Neuronal stem cell (in vitro differentiated cells): Measurements from ENCODE around the gene PCDHA8.
"Not testable (repeated sequence)": the region's sequence is repeated elsewhere in the genome, so short reads cannot be mapped to it uniquely, and the experiment has no call there.

ENCODE experiments used
- DNase-seq: peaks from one replicate; pipeline ENCODE4 v3.0.0-alpha.2; 2013; ENCODE audit warnings: low spot score
- H2AFZ ChIP-seq: one replicate; pipeline ENCODE4 v1.6.1; 2013; ENCODE audit warnings: mild to moderate bottlenecking, low read length, inconsistent platforms
- H2AK5ac ChIP-seq: 2 replicates; pipeline ENCODE4 v1.6.1; 2013; ENCODE audit warnings: low read depth, mild to moderate bottlenecking, inconsistent platforms, low read length, moderate library complexity, mixed read lengths
- H2BK120ac ChIP-seq: 2 replicates; pipeline ENCODE4 v1.6.1; 2013; ENCODE audit warnings: low read depth, mild to moderate bottlenecking, inconsistent platforms, low read length, moderate library complexity, mixed read lengths
- H2BK12ac ChIP-seq: one replicate; pipeline ENCODE4 v1.6.1; 2013; ENCODE audit warnings: low read length, inconsistent platforms
- H2BK15ac ChIP-seq: 2 replicates; pipeline ENCODE4 v1.6.1; 2013; ENCODE audit warnings: mild to moderate bottlenecking, low read length, inconsistent platforms, mixed read lengths
- H2BK5ac ChIP-seq: one replicate; pipeline ENCODE4 v1.6.1; 2013; ENCODE audit warnings: inconsistent platforms, mild to moderate bottlenecking, low read length, moderate library complexity
- H3K14ac ChIP-seq: one replicate; pipeline ENCODE4 v1.6.1; 2013; ENCODE audit warnings: low read length, inconsistent platforms
- H3K18ac ChIP-seq: 2 replicates; pipeline ENCODE4 v1.6.1; 2013; ENCODE audit warnings: low read length, inconsistent platforms
- H3K23ac ChIP-seq: 2 replicates; pipeline ENCODE4 v1.6.1; 2013; ENCODE audit warnings: low read depth, mild to moderate bottlenecking, mixed read lengths, low read length, inconsistent platforms; ENCODE audit not compliant: poor library complexity
- H3K27ac ChIP-seq: replicated peaks from 3 replicates; pipeline ENCODE4 v1.5.1; 2013; ENCODE audit warnings: low read length, inconsistent platforms
- H3K27me3 ChIP-seq, 3 experiments: 2 replicates each; pipeline ENCODE4 v1.6.1; 2013; ENCODE audit warnings: low read length in 3 of 3, mild to moderate bottlenecking in 2 of 3, inconsistent platforms in 1 of 3, low read depth in 1 of 3, mixed read lengths in 1 of 3, moderate library complexity in 1 of 3; ENCODE audit not compliant: control insufficient read depth in 3 of 3, insufficient read depth in 3 of 3
- H3K36me3 ChIP-seq, 2 donors: replicated peaks in 1 of 2; 2 replicates each; pipeline ENCODE4 v1.6.1; 2013; ENCODE audit warnings: low read length in 2 of 2; ENCODE audit not compliant: control insufficient read depth in 2 of 2, insufficient read depth in 2 of 2
- H3K4ac ChIP-seq: 2 replicates; pipeline ENCODE4 v1.6.1; 2013; ENCODE audit warnings: inconsistent platforms, mild to moderate bottlenecking, low read length, moderate library complexity
- H3K4me1 ChIP-seq, 2 donors: 1 replicate in 1 of 2; 2 replicates in 1 of 2; pipeline ENCODE4 v1.6.1; 2013; ENCODE audit warnings: low read length in 2 of 2, low read depth in 1 of 2; ENCODE audit not compliant: control insufficient read depth in 2 of 2, insufficient read depth in 1 of 2
- H3K4me2 ChIP-seq: one replicate; pipeline ENCODE4 v1.6.1; 2013; ENCODE audit warnings: mild to moderate bottlenecking, low read length, inconsistent platforms; ENCODE audit not compliant: insufficient read depth, poor library complexity, severe bottlenecking
- H3K4me3 ChIP-seq, 2 donors: 2 replicates each; pipeline ENCODE4 v1.5.1; 2013; ENCODE audit warnings: low read length in 2 of 2, mild to moderate bottlenecking in 2 of 2, inconsistent platforms in 1 of 2, moderate library complexity in 1 of 2
- H3K79me1 ChIP-seq: one replicate; pipeline ENCODE4 v1.6.1; 2013; ENCODE audit warnings: low read depth, mild to moderate bottlenecking, inconsistent platforms, low read length, moderate library complexity
- H3K9ac ChIP-seq: one replicate; pipeline ENCODE4 v1.6.1; 2013; ENCODE audit warnings: mild to moderate bottlenecking, low read depth, low read length, inconsistent platforms; ENCODE audit not compliant: poor library complexity
- H3K9me3 ChIP-seq, 2 donors: replicated peaks in 1 of 2; 2 replicates each; pipeline versions ENCODE3 to v1.6.1; 2013; ENCODE audit warnings: low read length in 2 of 2, mild to moderate bottlenecking in 2 of 2, inconsistent platforms in 1 of 2, low read depth in 1 of 2, mixed read lengths in 1 of 2, moderate library complexity in 1 of 2; ENCODE audit not compliant: control insufficient read depth in 2 of 2, insufficient read depth in 1 of 2
- H4K8ac ChIP-seq: one replicate; pipeline ENCODE4 v1.6.1; 2013; ENCODE audit warnings: low read depth, mild to moderate bottlenecking, inconsistent platforms, low read length, moderate library complexity
- H4K91ac ChIP-seq: one replicate; pipeline ENCODE4 v1.6.1; 2013; ENCODE audit warnings: low read length, low read depth, mild to moderate bottlenecking, inconsistent platforms; ENCODE audit not compliant: poor library complexity
- WGBS, 2 donors: extraction: QIAGEN DNeasy Blood & Tissue Kit; methylation state at CpG; one replicate each; pipeline ENCODE4 v1.1.7; 2013; ENCODE audit warnings: missing lambda C conversion rate in 2 of 2, mixed read lengths in 1 of 2; ENCODE audit not compliant: insufficient read length in 2 of 2, insufficient replicate concordance in 1 of 2; ENCODE audit errors: extremely low coverage in 2 of 2; 5-methylcytosine and 5-hydroxymethylcytosine counted together

The PCDHA8 gene

DNA sequence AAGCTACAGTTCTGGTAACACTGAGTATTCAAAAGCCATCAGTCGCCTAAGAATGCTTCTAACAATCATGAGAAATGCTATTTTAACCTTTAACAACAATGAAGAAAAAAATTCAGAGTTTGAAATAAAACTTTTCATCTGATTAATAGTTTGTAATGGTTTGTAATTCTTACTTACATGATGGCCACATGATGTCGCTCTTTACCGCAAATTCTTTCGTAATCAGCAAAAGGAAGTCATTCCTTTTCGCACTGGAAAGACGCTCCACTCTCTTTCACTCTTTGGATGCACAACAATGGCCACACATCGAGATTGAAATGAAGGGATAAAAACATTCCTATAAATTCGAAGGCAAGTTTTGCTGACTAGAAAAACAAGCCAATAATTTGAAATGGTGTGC, 7.0 kb upstream of the PCDHA8 start, which contains the start of gene PCDHA7:
TSS of gene PCDHA7 (plus strand) at position 277 of the 400 bp plus-strand sequence. CDS start at position 392, 115 bp downstream.
- H3K79me1 ChIP-seq, result peaks cover 5% of the 10 kb centered on the region
- H3K23ac ChIP-seq, result no peak within 1 kb of the TSS
- no peak within 1 kb of the TSS for H3K4me3 ChIP-seq
- H2BK5ac ChIP-seq, result no peak within 1 kb of the TSS
- peaks cover 16 to 78% of the 10 kb centered on the region in 2 donors for H3K9me3 ChIP-seq
- H3K9ac ChIP-seq, result no peak within 1 kb of the TSS
- H2BK12ac ChIP-seq, result no peak within 1 kb of the TSS
- no peak for DNase-seq
- H2AFZ ChIP-seq, result no peak within 1 kb of the TSS
- no peak within 1 kb of the TSS for H2BK120ac ChIP-seq
- peaks cover 12 to 51% of the 10 kb centered on the region in 2 donors for H3K36me3 ChIP-seq
- H3K18ac ChIP-seq, result no peak within 1 kb of the TSS
- no peak within 1 kb of the TSS for H2BK15ac ChIP-seq
- H3K4ac ChIP-seq, result no peak within 1 kb of the TSS
- no peak within 1 kb of the TSS for H3K4me2 ChIP-seq
- H3K14ac ChIP-seq, result no peak within 1 kb of the TSS
- no peak within 1 kb of the TSS for H4K8ac ChIP-seq
- H4K91ac ChIP-seq, result no peak within 1 kb of the TSS
- H3K27me3 ChIP-seq, result no peaks in the 10 kb centered on the region
- WGBS, 2 donors, result no CpG with 5 or more reads among the region's 8 CpGs
- no peak within 1 kb of the TSS for H3K27ac ChIP-seq
- no peaks in the 10 kb centered on the region for H3K4me1 ChIP-seq
- no peak within 1 kb of the TSS for H2AK5ac ChIP-seq

- H3K27me3 ChIP-seq, H3K4me3 ChIP-seq, H2BK120ac ChIP-seq, H3K23ac ChIP-seq, H4K8ac ChIP-seq, H4K91ac ChIP-seq, H3K27ac ChIP-seq, H3K14ac ChIP-seq, DNase-seq, H3K4me1 ChIP-seq, H3K4ac ChIP-seq, H2AFZ ChIP-seq, H2BK12ac ChIP-seq, H3K18ac ChIP-seq, H3K4me2 ChIP-seq, H2BK15ac ChIP-seq, H2BK5ac ChIP-seq, H3K79me1 ChIP-seq, H2AK5ac ChIP-seq, H3K9ac ChIP-seq: not testable (repeated sequence)
- Histone ChIP-seq H3K36me3 (peaks cover 12 to 51% of the 10 kb centered on the region in 2 donors), H3K9me3 (peaks cover 16 to 74% of the 10 kb centered on the region in 2 donors)
- WGBS, 2 donors, result no CpG with 5 or more reads among the region's 38 CpGs
Observed at GRCh38 chr5:140834439-140835008, 6.5 kb upstream of the PCDHA8 start.

DNA sequence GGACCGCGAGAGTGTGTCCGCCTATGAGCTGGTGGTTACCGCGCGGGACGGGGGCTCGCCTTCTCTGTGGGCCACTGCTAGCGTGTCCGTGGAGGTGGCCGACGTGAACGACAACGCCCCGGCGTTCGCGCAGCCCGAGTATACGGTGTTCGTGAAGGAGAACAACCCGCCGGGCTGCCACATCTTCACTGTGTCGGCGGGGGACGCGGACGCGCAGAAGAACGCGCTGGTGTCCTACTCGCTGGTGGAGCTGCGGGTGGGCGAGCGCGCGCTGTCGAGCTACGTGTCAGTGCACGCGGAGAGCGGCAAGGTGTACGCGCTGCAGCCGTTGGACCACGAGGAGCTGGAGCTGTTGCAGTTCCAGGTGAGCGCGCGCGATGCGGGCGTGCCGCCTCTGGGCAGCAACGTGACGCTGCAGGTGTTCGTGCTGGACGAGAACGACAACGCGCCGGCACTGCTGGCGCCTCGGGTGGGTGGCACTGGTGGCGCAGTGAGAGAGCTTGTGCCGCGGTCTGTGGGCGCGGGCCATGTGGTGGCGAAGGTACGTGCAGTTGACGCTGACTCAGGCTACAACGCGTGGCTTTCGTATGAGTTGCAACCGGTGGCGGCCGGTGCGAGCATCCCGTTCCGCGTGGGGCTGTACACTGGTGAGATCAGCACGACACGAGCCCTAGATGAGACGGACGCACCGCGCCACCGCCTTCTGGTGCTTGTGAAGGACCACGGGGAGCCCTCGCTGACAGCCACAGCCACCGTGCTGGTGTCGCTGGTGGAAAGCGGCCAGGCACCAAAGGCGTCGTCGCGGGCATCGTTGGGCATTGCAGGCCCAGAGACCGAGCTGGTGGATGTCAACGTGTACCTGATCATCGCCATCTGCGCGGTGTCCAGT, 5.1 kb upstream of the PCDHA8 start:
- Histone ChIP-seq H3K18ac (no peak overlapping the region), H3K4me1 (no peaks in the 10 kb centered on the region), H2BK15ac (no peak overlapping the region), H3K23ac (peak overlapping the region; percentile 95), H3K27ac (no peak overlapping the region), H3K9ac (no peak overlapping the region), H3K79me1 (peaks cover 3% of the 10 kb centered on the region), H3K4ac (no peak overlapping the region), H3K36me3 (peaks cover 10 to 48% of the 10 kb centered on the region in 2 donors), H3K14ac (peak overlapping the region; percentile 56), H2BK5ac (no peak overlapping the region), H3K9me3 (peaks cover 10 to 70% of the 10 kb centered on the region in 2 donors), H2AFZ (no peak overlapping the region), H3K27me3 (no peaks in the 10 kb centered on the region), H4K91ac (no peak overlapping the region), H2BK120ac (no peak overlapping the region), H2BK12ac (peak overlapping the region; percentile 22), H3K4me2 (no peak overlapping the region), H2AK5ac (no peak overlapping the region), H3K4me3 (peak overlapping the region in 1 of 2 donors; percentile 68), H4K8ac (no peak overlapping the region)
- no peak for DNase-seq
- WGBS, 2 donors, result no CpG with 5 or more reads among the region's 103 CpGs
